CD4-positive, alpha-beta T cell treated with Interleukin-4 for 4 hours (primary cell): Measurements from ENCODE around the gene DSCAM.
"Not testable (repeated sequence)": the region's sequence is repeated elsewhere in the genome, so short reads cannot be mapped to it uniquely, and the experiment has no call there.

Experiments used
- DNase-seq: peaks from one replicate; pipeline ENCODE4 v3.0.0-alpha.2; 2020

DSCAM gene

DNA sequence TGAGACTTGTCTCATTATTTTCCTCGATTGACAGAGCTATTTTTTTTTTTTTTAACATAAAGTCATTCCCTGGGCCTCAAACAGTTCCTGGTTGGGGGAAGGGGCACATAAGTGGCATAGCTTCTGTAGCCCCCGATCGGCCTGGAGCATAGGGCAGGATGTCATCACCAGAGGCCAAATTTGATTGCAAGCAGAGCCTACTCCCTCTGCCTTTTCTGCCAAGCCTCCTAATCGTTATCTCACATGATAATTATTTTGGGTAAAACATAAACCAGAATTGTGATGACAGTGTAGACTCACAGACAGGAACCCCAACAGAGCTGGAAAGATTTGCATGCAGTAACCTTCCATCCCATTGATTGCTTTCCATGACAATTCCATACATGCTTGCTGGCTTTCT lies 574.9 kb downstream of the DSCAM start:
- no peak for DNase-seq

DNA sequence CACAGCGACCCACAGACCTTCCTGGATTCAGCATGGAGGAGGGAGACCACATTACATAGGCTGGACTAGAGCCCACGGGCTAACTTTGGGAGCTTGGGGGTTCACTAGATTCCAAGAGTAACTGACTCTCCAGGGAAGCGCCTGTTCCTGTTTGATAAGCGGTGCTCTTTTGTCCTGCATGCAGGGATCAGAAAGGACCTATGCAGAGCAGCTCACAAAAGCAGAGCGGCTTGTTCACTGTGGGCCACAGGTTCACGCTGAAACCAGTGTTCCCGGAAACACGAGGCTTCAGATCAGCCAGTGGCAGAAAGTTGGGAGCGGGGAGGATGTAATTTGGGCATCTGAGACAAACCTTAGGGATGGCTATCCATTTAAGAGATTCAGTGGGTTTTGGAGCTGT lies 575.8 kb downstream of the DSCAM start:
- no peak for DNase-seq

DNA sequence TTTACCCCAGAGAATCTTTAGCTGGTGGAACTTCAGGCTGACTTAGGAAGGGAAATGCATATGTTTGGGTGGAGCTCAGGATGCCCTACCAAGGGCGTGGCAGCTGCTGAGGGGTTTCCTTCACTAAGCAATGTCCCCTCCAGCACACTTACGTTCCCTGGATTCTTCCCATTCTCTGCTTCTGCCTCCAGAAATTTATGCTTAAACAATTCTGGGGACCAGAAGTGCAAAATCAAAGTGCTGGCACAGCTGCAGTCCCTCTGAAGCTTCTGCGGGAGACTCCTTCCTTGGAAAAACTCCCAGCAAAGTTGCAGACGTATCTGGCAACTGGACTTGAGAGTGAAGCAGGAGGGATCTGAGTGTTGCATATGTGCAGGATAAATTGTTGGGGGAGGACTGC lies 576.9 kb downstream of the DSCAM start:
- no peak for DNase-seq

DNA sequence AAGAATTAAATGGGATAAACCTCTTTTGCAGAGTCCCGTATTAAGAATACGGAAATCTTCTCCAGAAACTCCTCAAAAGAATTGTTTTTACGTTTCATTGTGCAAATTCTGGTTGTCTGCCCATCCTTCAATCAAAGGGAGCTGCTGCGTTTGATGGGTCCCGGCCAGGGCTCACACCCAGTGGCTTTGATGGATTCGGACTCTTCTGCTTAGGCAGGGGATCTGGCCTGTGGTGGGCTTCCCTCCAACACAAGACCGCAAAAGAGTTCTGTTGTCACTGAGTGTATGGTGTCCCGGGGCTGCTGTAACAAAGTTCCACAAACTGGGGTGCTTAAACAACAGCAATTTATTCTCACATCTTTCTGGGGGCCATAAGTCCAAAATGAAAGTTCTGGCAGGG lies 577.7 kb downstream of the DSCAM start:
- no peak for DNase-seq

DNA sequence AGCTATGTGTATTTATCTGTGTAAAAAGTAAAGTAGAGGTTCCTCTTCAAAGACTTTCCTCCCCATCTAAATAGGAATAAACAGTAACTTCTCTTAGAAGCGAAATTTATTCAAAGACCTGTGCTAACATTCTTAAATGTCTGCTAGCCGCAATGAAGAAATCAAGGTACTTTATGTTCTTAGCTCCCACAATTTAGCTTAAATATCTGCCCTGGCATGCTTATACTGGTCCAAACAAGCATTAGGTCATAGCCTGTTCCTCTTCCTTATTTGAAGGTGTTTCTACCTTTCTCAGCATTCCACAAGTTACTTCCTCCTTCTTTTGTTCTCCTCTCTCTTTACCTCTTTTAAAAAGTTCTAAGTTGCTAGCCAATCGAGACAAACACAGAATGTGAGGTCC lies 588.5 kb downstream of the DSCAM start:
- DNase-seq: not testable (repeated sequence)

DNA sequence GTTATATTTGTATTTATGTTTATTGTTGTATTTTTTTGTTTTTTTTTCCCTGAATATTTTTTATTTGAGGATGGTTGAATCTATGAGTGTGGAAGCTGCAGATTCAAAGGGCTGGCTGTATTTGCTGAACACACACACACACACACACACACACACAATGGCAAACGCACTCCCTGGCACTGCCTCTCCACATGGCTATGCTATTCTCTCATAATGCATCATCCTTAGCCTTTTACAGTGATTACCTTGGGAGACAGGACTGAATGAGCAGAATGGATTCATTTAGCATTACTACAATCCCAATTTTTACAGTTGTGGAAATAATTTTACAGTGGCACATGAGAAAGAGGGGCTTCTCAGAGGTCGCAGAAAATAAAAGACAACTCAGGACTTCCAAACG lies 589.6 kb downstream of the DSCAM start:
- no peak for DNase-seq

DNA sequence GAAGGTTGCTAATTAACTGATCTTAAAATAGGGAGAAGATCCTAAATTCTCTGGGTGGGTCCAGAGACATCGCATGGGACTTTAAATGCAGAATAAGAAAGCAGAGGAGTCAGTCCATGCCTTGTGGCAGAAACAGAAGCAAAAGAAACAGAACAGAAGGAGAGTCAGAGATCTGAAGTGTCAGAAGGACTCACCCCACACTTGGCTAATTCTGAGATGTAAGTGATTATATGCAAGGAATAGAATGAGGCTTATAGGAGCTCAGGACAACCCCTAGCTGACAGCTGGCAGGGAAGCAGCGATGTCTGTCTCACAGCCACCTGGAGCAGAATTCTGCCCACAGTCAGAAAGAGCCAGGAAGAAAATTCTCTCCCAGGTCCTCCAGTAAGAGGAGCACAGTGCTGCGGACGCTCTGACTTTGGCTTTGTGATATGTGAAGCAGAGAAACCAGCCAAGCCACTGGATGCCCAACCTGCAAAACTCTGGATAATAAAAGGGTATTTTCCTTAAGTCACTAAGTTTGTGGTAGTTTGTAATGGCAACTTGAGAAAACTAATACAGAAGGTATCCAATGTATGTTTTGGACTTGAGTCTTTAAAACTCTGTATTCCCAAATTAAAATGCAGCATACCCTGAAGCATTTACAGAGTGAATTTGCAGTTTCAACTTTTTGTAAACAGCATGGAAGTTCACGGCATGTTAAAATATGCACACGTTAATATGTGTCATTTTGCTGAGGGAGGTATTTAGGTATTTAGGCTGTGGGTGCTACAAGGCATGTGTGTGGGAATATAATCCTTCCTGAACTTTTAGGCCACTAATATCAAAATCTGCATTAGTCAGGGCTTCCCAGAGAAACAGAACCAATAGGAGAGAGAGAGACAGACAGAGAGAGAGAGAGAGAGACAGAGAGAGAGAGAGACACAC lies 591.2 kb downstream of the DSCAM start:
- DNase-seq: no peak

DNA sequence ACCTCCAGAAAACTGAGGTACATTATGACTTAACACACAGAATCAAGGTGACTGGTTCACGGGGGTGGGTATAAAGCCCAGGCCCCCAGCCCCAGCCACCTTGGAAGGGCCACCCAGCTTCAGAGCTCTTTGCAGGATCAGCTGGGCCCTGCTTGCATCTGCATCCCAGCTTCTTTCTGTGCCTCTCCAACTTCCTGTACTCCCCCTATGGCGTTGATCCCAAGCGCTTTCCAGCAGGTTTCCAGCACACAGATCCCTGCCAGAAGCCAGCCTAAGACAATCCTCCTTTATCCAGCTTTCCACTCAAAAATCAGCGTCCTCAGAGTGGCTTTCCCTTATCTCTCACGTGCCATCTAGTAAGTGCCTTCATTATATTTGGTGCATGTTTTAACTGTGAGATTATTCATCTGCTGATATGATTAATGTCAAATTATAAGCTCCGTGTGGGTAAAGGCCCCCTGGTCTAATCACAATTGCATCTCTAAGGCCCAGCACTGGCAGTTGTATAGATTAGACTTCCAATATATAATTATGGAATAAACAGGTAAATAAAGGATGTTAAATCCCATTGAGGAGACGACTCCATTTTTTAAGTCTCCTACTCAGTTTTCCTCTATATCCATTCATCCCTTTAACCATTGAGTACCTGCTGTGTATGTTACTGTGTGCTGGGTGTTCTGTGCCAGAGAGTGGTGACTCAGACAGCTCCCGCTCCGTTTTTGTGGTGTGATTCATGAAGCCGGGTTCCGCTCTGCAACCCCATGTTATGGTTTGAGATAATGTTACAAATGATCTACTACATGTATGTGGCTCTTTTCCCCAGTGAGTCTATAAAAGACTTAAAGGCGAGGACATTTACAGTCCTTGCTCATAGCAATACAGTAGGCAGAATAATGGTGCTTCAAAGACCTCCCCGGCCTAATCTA lies 592.2 kb downstream of the DSCAM start:
- DNase-seq: no peak

DNA sequence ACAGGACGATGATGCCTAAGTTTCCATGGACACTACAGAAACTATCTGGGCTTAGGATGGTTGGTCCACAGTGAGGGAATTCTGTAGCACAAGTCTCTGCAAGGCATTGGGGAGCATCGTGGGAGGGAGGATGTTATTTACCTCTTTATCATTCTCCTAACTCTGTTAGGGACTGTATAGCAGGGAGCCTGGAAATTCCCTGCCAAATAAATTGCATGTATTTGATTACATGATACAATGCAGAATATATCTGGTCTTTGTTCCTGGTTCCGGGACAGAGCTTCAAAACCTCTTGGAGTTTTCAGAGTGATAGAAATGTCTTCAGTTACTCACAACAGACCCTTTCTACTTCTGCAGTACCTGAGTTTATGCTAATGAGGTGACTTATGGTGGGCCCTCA lies 593.8 kb downstream of the DSCAM start:
- no peak for DNase-seq

DNA sequence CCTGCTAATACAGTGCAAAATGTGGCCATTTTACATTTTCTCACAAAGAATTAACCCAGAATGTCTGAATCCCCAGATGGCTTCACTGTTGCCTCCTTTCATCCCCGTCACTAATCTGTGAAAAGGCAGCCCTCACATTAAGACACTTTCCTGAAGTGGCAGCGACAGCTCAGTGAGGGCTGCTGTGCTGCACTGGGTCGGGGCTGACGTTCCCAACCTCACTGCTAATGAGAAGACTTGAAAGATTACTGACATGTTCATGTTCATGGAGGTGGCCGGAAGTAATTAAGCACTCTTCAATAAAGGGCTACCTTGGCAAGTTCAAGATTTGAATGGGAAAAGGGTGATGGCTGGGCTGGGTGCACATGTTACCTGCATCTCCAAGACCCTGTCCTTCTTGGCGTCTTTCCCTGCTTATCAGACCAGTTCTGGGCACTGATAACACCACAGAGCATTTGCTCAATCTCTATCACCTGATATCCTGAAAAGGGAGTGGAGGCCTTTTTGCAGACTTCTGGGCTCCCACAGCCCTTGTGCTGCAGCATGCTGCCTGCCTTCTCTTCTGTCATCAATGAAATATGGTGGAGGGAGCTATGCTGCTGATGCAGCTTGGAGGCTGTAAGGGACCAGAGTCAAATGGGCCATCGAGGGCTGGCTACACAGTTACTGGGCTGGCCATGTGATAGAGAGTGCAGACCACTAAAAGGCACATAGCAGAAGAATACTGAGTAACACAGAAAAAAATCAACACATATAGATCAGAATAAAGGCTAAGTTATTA lies 596.3 kb downstream of the DSCAM start:
- no peak for DNase-seq

DNA sequence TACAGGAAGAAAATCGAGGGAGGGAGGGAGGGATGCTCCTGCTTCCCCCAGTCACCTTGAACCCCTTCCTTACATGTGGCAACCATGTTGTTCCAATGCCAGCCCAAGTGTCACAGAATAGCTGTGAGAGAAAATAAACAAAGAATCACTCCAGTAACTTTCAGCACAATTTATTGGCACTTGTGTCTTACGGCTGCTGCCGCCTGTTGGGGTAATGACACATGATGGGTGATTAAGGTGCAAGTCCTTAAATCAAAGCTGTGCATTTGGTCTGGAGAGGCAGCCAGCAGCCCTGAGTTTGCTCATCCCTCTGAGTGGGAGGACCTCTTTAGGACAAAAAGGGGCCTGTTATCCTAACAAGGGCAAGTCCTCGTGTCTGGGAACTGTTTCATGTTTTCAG lies 602.0 kb downstream of the DSCAM start:
- DNase-seq: no peak

DNA sequence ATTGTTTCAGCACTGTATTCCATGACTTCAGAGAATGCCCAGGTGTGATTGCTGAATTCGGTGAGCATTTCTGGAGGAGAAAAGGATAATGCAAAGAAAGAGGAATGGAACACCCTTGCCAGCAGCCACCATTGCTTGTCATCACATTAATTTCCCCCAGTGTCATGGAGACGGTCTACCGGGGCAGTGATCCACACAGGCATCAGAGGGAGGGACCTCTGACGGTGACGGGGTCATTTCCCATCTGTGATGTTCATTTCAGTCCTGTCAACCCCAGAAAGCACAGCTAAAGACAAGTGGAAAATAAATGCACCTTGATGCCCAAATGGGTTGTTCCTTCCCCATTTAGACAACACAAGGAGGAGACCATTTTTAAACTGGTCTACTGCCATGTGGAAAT lies 603.3 kb downstream of the DSCAM start:
- DNase-seq: no peak

DNA sequence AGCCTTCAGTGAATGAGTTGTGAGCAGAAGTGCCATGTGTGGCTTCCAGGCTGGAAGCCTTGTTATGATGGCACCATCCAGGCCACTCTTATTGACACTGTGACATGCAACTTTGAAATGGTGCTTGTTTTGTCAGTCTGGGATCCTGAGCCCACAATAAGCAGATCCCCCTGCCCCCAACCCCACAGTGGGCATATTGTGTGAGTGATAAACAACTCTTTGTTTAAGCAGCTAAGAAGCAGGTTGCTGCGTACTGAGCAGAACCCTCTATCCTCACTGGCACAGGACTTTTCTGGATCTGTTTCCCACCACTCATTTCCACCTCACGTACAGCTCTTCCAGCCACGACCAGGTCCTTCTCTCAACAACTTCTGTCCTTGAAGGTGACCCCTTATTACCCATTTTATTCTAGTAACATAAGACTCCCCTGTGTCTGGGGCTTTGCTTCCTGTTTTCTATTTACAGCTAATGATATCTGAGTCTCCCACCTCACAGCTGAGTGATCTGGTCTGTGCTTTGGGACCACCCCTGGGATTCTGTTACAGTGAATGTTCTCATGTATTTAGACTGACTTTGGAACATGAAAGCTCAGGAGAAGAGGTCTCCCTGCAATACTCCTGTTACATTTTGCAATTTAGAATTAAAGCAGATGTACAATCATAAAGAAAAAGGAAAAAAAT lies 604.2 kb downstream of the DSCAM start:
- DNase-seq: no peak

DNA sequence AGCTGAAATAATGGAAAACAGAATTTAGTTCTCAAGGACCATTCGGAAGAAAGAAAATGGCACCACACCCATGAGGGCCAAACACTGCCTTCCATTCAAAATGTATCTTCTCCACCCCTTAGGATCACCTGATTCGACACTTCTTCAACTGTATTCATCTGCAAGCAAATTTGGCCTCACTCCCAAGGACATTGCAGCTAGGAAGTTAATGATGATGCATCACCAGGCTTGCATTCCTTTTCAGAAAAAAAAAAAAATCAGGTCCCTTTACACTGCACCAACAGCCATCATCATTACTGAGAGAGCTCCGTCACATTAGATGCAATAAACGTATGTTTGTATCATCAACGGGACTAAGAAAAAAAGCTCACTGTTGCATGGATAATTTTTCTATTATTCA lies 611.4 kb downstream of the DSCAM start:
- DNase-seq: no peak

DNA sequence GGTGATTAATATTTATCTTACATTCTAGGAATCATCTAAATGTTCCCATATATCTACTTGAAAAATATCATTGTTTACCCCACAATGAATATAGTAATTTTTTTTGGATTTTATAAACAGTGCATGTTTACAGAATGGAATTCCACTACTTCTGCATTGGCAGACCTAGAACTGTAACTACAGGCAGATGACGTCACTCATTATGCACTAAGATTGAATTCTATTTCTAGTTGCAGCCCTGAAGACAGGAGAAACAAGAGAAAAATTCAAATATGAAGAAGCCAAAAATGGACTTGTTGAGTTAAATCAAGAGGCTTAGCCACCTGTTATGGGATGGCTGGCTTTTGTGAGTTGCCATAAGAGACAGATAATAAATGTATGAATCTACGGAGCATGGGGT lies 615.0 kb downstream of the DSCAM start:
- DNase-seq: no peak

DNA sequence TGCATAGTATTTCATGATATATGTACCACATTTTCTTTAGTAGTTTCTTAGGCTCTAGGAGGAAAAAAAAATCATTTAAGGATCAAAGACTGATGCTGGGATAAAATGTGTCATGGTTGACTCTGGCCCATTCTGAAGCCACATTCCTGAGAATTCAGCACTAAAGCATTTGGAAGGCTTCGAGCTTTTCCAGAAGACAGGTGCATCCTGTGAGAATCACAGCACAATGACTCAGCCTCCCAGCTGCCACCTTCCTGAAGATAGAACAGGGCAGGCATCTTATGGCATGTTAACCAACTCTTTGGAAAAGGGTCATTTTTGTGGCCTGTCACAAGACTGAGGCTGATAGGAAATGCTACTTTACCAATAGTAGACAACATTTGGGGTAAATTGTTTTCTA lies 619.9 kb downstream of the DSCAM start:
- no peak for DNase-seq

DNA sequence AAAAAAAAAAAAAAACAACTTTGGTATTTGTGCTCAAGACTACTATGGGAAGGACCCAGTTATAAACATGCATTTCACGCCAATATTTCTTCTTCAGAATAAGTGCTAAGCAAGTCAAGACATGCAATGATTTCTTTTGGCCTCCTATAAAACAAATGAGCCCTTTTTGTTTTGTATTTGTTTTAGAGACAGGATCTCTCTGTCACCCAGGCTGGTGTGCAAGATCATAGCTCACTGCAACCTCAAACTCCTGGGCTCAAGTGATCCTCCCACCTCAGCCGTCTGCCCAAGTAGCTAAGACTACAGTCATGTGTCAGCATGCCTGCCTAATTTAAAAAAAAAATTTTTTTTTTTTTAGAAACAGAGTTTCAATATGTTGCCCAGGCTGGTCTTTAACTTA lies 631.0 kb downstream of the DSCAM start:
- DNase-seq: no peak

DNA sequence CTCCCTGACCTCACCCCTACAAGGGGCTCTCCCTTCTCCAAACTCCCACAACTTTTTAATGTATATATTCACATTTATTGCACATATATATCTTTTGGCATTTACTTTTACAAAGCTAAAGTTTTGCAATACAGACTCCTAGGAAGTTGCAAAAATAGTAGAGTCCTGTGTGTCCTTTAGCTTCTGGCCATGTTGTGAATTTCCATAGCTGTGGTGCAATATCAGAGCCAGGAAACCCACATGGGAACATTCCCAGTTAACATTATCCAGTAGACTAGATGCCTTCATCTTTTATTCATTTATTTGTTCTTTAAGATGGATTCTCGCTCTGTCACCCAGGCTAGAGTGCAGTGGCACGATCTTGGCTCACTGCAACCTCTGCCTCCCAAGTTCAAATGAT lies 636.7 kb downstream of the DSCAM start:
- DNase-seq: no peak

DNA sequence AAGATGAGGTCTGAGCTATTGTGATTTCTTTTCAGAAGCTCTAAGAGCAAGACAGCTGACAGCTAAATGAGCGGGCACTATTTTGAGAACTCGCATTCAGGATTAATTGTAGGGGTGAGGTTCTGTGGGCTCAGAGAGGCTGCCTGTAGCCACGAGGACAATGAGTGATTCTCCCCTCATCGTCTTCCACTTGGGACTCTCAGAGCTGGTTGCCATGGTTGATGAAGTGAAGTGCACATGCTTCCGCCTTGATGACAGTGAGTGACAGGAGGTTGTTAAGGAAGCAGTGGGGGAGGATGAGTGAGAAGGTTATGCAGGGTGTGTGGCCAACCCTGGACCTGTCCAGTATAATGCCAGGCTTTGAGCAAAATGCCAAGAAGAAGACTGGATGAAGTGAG lies 638.0 kb downstream of the DSCAM start:
- DNase-seq: no peak

DNA sequence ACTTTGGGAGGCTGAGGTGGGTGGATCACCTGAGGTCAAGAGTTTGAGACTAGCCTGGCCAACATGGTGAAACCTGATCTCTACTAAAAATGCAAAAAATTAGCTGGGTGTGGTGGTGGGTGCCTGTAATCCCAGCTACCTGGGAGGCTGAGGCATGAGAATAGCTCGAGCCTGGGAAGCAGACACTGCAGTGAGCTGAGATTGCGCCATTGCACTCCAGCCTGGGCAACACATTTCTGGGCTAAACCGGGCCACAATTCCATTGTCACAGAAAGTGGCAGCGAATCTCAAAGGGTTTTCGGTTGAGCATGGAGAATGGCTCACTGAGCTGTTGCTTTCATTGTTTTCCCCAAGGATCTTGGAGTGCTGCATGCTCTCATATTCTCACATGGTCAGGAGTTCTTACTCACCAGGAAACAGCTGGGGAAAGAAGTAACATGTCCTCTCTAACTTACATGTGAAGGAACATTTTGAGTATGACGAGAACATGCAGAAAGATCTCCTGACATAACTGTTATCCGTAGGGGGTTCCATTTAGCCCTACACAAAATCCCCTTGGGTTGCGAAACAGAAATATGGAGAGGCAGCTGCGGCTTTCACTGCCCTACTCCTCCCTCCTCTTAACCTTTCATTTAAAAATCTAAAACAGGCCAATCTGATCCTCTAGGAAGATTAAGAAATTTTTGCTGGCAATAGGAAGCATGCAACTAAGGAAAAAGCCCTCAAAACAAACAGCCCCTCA lies 638.6 kb downstream of the DSCAM start:
- DNase-seq: no peak

DNA sequence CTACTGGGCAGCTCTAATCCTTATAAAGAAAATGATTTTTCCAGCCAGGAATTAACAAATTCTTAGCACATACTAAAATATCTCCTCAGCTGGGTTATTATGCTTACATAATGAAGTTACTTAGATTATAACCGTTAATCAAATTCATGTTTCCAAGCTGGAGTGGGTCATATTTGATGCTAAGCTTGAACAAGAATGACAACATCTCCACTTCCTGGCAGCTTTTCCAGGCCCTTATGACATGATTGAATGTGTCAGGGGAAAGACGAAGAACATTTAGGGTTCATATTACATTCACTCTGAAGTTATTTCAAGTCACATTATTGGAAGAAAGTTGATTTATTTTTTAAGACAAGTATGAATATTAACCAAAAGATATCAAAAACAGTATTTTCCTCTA lies 646.0 kb downstream of the DSCAM start:
- DNase-seq: no peak

DNA sequence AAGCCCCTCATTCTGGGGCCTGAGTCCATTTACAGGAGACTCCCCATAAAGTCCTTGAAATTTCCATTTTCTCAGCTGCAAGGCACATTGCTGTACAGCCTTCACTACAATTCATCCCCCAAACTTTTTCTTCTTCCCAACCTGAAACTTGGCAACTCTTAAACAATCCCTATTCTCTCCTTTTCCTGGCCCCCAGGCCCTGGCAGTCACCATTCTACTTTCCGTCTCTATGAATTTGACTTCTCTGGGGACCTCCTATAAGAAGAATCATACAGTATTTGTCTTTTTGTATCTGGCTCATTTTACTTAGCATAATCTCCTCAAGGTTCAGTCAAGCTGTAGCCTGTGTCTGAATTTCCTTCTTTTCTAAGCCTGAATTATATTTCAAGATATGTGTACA lies 646.8 kb downstream of the DSCAM start:
- DNase-seq: no peak
